Measurements from ENCODE around the gene CRIM1. TPM values are rescaled to one million over a fixed set of nuclear protein-coding genes. Genes with fewer than 3 reads are reported as not detected.
A peak's percentile ranks its signal among the peaks of the same experiment; 100 is the strongest.

Gene CRIM1
- total RNA-seq, 4 donors from 2014 or later, result 140 to 429 (median 201) TPM

DNA sequence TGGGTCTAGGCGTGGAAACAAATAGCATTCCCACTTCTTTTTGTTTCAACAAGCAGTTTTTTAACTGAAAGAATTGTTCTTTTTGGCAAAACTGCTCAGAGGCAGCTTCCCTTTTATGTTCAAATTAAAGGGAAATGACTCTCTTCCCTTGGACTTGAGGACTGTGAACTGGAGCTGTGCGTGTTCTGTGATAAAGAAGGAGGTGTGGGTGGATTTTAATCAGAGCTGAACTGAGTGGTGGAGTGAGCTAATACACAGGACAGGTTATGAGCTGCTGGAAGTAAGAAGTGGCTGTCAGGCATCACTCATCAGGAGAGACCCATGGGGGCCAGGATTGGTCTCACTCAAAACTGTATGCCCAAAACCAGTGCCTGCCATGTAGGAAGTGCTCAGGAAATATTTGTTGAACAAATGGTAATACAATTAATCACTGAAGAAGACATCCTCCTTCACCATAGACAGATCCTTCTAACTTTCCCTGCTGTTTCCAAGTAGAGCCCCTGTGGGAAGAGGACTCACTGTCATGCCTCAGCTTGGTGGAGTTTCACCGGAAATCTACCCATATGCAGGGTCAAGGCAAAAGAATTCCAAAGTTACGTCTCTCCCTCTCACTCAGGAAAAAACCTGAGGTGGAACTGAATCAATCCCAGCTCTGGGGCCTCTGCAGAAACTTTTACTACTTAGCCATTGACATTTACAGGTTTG is 186.5 kb downstream of the CRIM1 start:
- no peaks in the 10 kb centered on the region for H3K27me3 ChIP-seq
- no peak for DNase-seq (ENCODE audit: extremely low spot score)
- H3K9me3 ChIP-seq, result no peaks in the 10 kb centered on the region
- H3K36me3 ChIP-seq, result peaks cover 35 to 98% (median 64%) of the 10 kb centered on the region in 4 donors
- WGBS, result 82% methylated on average over 4 of the region's 4 CpGs
- H3K27ac ChIP-seq (replicated peaks in 1 of 4), result peak overlapping the region; percentile 7 to 14 (median 8)
- intact Hi-C loops (cut with DNase I), result no loop called here
- no peak for TF ChIP-seq POLR2AphosphoS5 (IDR thresholded peaks at IDR 0.05)
- TF ChIP-seq EP300 (IDR thresholded peaks at IDR 0.05), result no peak
- TF ChIP-seq, protein P1, sequence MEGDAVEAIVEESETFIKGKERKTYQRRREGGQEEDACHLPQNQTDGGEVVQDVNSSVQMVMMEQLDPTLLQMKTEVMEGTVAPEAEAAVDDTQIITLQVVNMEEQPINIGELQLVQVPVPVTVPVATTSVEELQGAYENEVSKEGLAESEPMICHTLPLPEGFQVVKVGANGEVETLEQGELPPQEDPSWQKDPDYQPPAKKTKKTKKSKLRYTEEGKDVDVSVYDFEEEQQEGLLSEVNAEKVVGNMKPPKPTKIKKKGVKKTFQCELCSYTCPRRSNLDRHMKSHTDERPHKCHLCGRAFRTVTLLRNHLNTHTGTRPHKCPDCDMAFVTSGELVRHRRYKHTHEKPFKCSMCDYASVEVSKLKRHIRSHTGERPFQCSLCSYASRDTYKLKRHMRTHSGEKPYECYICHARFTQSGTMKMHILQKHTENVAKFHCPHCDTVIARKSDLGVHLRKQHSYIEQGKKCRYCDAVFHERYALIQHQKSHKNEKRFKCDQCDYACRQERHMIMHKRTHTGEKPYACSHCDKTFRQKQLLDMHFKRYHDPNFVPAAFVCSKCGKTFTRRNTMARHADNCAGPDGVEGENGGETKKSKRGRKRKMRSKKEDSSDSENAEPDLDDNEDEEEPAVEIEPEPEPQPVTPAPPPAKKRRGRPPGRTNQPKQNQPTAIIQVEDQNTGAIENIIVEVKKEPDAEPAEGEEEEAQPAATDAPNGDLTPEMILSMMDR (IDR thresholded peaks at IDR 0.05), result no peak
- peaks cover 0 to 20% (median 15%) of the 10 kb centered on the region in 4 donors for H3K4me1 ChIP-seq
- H3K4me3 ChIP-seq, result no peak overlapping the region

DNA sequence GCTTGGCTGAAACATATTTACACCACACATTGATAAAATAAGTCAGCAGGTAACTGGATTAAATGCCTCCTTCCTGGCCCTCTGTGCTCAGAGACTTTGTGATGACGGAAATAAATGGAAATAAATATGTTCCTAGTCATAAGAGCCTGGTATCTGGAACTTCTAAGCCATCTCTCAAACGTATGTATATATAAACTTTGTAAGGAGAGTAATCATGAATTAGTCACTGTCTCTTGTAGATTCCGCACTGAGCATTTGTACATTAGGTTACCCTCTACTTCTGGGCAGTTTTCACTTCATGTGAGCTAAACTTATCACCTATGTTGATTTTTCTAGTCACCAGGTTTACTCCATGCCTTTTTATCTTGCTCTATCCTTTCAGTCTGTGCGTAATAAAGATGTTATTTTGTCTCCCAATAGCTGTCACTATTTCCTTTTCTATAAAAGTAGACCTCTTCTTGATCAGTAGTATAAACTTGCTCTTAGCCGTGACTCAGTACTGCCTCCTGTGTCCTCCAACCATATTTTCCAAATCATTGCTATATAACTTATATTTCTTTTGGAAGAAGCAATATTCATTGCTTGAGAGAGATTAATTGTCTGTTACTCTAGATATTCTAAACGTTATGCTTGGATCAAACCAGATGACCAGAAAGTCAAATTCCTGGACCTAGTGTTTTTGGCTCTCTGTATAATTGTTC is 189.2 kb downstream of the CRIM1 start:
- Histone ChIP-seq H3K4me1 (peaks cover 0 to 27% (median 16%) of the 10 kb centered on the region in 4 donors), H3K27me3 (no peaks in the 10 kb centered on the region), H3K27ac (replicated peaks in 1 of 4) (peak overlapping the region in 1 of 4 donors; percentile 10), H3K36me3 (peaks cover 46 to 96% (median 68%) of the 10 kb centered on the region in 4 donors), H3K4me3 (no peak overlapping the region), H3K9me3 (no peaks in the 10 kb centered on the region)
- TF ChIP-seq, protein P1 (IDR thresholded peaks at IDR 0.05), result peak in 1 of 3 experiments; percentile 23
- TF ChIP-seq EP300 (IDR thresholded peaks at IDR 0.05) (no peak), POLR2AphosphoS5 (IDR thresholded peaks at IDR 0.05) (no peak)
- no peak for DNase-seq (ENCODE audit: extremely low spot score)
- intact Hi-C loops (cut with DNase I), result no loop called here
- WGBS, result 64% methylated on average over 6 of the region's 6 CpGs

DNA sequence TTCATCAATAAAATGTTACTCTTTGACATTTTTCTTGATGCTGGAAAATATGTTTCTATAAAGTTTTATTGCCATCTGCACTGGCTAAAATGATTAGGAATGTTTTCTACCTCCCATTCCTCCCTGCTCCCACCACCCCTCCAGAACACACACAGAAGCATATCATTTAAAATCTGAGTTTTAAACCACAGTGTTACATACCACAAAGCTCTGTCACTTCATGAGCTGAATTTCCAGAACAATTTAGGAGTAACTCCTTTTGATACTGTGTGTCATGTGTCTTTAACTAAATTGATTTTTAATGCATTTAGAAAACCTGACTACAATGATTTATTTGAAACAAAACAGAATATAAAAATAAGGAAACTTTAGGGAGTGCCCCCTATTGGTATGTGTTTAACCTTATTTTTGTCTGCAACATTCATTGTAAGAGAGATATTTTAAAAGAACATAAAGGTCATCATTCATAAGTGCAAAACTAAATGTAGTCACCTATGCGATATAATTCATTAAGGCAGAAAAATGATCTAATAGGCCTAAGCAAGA is 190.4 kb downstream of the CRIM1 start:
- Histone ChIP-seq H3K27me3 (no peaks in the 10 kb centered on the region), H3K36me3 (peaks cover 39 to 97% (median 67%) of the 10 kb centered on the region in 4 donors), H3K27ac (replicated peaks in 1 of 4) (no peak overlapping the region), H3K4me3 (no peak overlapping the region), H3K4me1 (peaks cover 0 to 27% (median 16%) of the 10 kb centered on the region in 4 donors), H3K9me3 (no peaks in the 10 kb centered on the region)
- TF ChIP-seq, protein P1 (IDR thresholded peaks at IDR 0.05), result peak in 1 of 3 experiments; percentile 3
- TF ChIP-seq POLR2A (IDR thresholded peaks at IDR 0.05; ENCODE audit: low read depth), result no peak
- no peak for DNase-seq (ENCODE audit: extremely low spot score)
- 0% methylated on average over 1 of the region's 1 CpG for WGBS
- intact Hi-C loops (cut with DNase I), result no loop called here

DNA sequence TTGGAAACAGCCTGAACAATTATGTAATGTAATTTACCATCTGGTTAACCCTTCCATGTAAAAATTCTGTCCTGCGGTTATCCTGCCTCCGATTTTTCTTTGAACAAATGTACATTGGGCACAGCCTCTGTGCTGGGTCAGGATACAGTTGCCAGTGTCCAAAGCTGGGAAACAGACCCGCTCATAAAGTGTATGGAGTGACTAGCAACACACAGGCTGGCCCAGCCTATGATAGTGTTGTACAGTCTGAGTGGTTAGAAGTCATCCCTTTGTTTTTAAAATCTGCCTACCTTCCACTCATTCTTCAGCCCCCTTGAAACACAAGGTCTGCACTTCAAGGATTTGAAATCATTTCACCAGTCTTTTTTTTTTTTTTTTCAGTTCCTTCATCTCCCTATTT is 192.3 kb downstream of the CRIM1 start:
- Histone ChIP-seq H3K4me1 (peaks cover 0 to 27% (median 4%) of the 10 kb centered on the region in 4 donors), H3K27me3 (no peaks in the 10 kb centered on the region), H3K9me3 (no peaks in the 10 kb centered on the region), H3K36me3 (peaks cover 34 to 98% (median 68%) of the 10 kb centered on the region in 4 donors), H3K27ac (replicated peaks in 1 of 4) (peak overlapping the region in 1 of 4 donors; percentile 13), H3K4me3 (no peak overlapping the region)
- DNase-seq (ENCODE audit: extremely low spot score), result no peak
- TF ChIP-seq POLR2AphosphoS5 (IDR thresholded peaks at IDR 0.05) (no peak), POLR2A (IDR thresholded peaks at IDR 0.05; ENCODE audit: low read depth) (no peak), EP300 (IDR thresholded peaks at IDR 0.05) (no peak)
- TF ChIP-seq, protein P1 (IDR thresholded peaks at IDR 0.05), result no peak
- 97% methylated on average over 3 of the region's 3 CpGs for WGBS
- intact Hi-C loops (cut with DNase I), result no loop called here
